Esophagus (tissue), 2 donors: ENCODE results near the gene ANKRD29. TPM values are rescaled to one million over a fixed set of nuclear protein-coding genes. Genes with fewer than 3 reads are reported as not detected.
A peak's percentile ranks its signal among the peaks of the same experiment; 100 is the strongest.

ENCODE experiments used
- H3K27ac ChIP-seq, 2 donors: one replicate each; pipeline ENCODE4 v1.5.1; 2013; ENCODE audit warnings: low read depth in 2 of 2, mild to moderate bottlenecking in 2 of 2, inconsistent platforms in 1 of 2, low read length in 1 of 2, moderate library complexity in 1 of 2
- H3K27me3 ChIP-seq, 2 donors: one replicate each; pipeline ENCODE4 v1.6.1; 2013; ENCODE audit warnings: low read length in 2 of 2, control low read depth in 1 of 2, mild to moderate bottlenecking in 1 of 2; ENCODE audit not compliant: insufficient read depth in 2 of 2, control insufficient read depth in 1 of 2
- H3K36me3 ChIP-seq, 2 donors: one replicate each; pipeline ENCODE4 v1.6.1; 2013; ENCODE audit warnings: low read length in 1 of 2; ENCODE audit not compliant: control insufficient read depth in 2 of 2, insufficient read depth in 2 of 2
- H3K4me1 ChIP-seq, 2 donors: one replicate each; pipeline ENCODE4 v1.6.1; 2013; ENCODE audit warnings: low read length in 1 of 2; ENCODE audit not compliant: control insufficient read depth in 2 of 2, insufficient read depth in 2 of 2
- H3K4me3 ChIP-seq, 2 donors: one replicate each; pipeline ENCODE4 v1.5.1; 2013; ENCODE audit warnings: low read length in 2 of 2, mild to moderate bottlenecking in 2 of 2, low read depth in 1 of 2, moderate library complexity in 1 of 2
- H3K9me3 ChIP-seq, 2 donors: one replicate each; pipeline ENCODE4 v1.6.1; 2013; ENCODE audit warnings: mild to moderate bottlenecking in 2 of 2, low read depth in 1 of 2, low read length in 1 of 2, moderate library complexity in 1 of 2; ENCODE audit not compliant: control insufficient read depth in 2 of 2, insufficient read depth in 1 of 2
- whole genome bisulfite sequencing, 2 donors: extraction: QIAGEN DNeasy Blood & Tissue Kit; methylation state at CpG; one replicate each; pipeline ENCODE4 v1.1.7; 2013; 5-methylcytosine and 5-hydroxymethylcytosine counted together
- polyA plus RNA-seq, 2 donors: library from polyadenylated mRNA; stranded (reverse); fragments of 200-250 nt; gene quantifications; one replicate each; pipeline ENCODE4 v1.2.3, GENCODE V29; 2013
- donor health status: healthy with polysubstance abuse.
- donor health status: Bipolar disorder and iron deficiency.

The ANKRD29 gene, protein sequence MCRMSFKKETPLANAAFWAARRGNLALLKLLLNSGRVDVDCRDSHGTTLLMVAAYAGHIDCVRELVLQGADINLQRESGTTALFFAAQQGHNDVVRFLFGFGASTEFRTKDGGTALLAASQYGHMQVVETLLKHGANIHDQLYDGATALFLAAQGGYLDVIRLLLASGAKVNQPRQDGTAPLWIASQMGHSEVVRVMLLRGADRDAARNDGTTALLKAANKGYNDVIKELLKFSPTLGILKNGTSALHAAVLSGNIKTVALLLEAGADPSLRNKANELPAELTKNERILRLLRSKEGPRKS
- 10 to 100 TPM in 1 of 2 donors, 1 to 10 TPM in 1; 7.2 to 14.8 TPM for polyA plus RNA-seq

DNA sequence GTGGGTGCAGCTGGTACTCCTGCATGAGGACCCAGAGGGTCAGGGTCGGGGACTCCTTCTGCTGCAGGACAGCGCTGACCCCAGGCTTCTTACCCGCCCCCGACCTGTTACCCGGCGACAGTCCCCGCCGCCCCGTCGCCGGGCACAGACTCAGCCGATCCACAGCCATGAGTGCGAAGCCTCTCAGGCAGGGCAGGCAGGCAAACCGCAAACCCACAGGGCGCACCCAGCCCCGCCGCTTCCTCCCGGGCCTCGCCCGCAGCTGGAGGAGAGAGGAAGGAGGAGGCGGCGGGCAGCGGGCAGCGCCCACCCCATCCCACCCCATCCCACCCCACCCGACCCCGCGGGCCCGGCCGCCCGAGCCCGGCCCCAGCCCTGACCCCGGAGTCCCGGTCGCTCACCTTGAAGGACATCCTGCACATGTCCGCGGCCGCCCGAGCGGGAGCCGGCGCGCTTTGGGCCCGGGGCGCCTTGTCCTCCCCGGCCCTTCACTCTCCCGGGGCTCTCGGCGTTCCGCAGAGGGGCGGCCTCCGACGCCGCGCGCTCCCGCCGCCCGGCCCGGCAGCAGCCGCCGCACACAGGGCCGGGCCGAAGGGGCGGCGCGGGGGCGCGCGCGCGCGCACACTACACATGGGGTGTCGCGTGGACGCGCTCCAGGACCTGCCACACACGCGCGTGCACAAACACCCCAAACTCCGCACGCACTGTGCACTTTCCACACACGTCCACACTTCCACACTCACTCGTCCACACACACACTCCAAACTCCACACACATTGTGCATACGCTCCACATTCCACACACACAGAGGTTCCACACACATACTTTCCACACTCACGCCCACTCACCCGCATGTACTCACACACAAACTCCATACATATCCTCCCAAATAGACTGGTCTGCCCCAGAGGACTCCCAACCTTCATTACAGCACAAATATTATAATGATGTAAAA lies at the start of gene ANKRD29:
TSS of gene ANKRD29 (minus strand) at position 603 of the 955 bp plus-strand sequence. CDS start at position 422, 181 bp downstream.
- no peaks in the 10 kb centered on the region for H3K9me3 ChIP-seq
- H3K4me1 ChIP-seq = peaks cover 0 to 2% of the 10 kb centered on the region in 2 donors
- no peaks in the 10 kb centered on the region for H3K36me3 ChIP-seq
- peak within 1 kb of the TSS; percentile 8 to 14 for H3K27ac ChIP-seq
- peak within 1 kb of the TSS; percentile 62 to 69 for H3K4me3 ChIP-seq
- 1% methylated on average over 60 to 85 of the region's 86 CpGs for WGBS, 2 donors
- H3K27me3 ChIP-seq = no peaks in the 10 kb centered on the region

DNA sequence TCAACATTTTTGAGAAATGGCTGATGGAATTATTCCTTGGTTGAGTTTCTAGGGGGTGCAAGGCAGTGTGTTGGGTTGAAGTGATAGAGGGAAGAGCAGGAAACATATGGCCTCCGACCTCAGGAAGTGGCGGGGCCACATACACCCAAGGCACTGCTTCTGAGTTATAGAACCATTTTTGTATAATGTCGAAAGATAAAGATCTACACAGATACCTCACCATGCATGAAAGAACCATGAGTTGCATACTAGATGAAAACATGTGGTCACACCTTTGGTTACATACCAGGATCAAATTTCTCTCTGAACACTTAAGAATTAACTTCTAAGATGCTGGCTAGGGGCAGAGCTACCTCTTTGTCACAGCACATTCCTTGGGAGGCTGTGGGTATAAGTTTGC lies 49.7 kb upstream of the ANKRD29 start:
- 72 to 80% methylated on average over 3 of the region's 3 CpGs for WGBS, 2 donors
- H3K9me3 ChIP-seq = no peaks in the 10 kb centered on the region
- H3K4me3 ChIP-seq = no peak overlapping the region

DNA sequence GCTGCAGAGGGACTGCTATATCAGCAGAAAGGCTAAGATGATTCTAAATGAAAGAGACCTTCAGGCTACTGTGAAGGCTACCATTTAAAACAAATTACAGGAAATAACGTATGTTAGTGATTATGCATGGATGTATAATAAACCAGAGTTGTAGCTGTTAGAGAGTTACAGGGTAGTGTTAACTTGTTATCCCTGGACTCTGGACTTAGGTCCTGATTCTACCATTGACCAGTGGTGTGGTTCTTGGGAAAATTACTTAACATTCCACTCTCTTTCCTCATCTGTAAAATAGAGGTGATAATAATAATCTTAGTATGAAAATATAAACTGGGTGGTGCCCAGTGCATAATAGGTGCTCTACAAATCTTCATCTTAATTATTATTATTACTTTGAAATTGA lies 48.7 kb upstream of the ANKRD29 start:
- 62 to 90% methylated on average over 1 of the region's 1 CpG for WGBS, 2 donors

More for the DNA sequence above, 49.7 kb upstream of the ANKRD29 start:
- Histone ChIP-seq H3K36me3 (no peaks in the 10 kb centered on the region), H3K27me3 (no peaks in the 10 kb centered on the region), H3K27ac (no peak overlapping the region), H3K4me1 (no peaks in the 10 kb centered on the region)

DNA sequence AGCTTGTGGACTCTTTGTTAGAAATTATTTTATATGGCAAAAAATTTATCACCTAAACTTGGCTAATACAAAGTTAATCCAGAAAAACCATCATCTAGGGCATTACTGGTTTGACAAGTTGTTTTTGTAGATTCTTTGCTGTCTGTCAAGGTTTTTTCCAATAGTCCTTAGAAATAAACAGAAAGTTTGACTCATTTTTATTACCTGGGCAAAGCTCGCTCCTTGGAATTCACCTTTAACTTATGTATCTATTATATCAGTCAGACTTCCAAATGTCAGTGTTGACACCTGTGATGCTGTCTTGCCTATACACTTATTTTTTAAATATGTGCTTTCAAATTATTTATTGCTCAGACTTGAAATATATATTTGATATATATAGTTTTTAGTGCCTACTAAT lies 48.2 kb upstream of the ANKRD29 start:
- no peak overlapping the region for H3K4me3 ChIP-seq
- no peaks in the 10 kb centered on the region for H3K36me3 ChIP-seq
- H3K27me3 ChIP-seq = no peaks in the 10 kb centered on the region
- peaks cover 3% of the 10 kb centered on the region in 2 donors for H3K9me3 ChIP-seq
- 53 to 76% methylated on average over 1 of the region's 1 CpG for WGBS, 2 donors
- H3K27ac ChIP-seq = no peak overlapping the region
- H3K4me1 ChIP-seq = no peaks in the 10 kb centered on the region

More for the DNA sequence above, 48.7 kb upstream of the ANKRD29 start:
- Histone ChIP-seq H3K27me3 (no peaks in the 10 kb centered on the region), H3K36me3 (no peaks in the 10 kb centered on the region), H3K27ac (no peak overlapping the region), H3K9me3 (peaks cover 3% of the 10 kb centered on the region in 2 donors), H3K4me1 (no peaks in the 10 kb centered on the region), H3K4me3 (no peak overlapping the region)

DNA sequence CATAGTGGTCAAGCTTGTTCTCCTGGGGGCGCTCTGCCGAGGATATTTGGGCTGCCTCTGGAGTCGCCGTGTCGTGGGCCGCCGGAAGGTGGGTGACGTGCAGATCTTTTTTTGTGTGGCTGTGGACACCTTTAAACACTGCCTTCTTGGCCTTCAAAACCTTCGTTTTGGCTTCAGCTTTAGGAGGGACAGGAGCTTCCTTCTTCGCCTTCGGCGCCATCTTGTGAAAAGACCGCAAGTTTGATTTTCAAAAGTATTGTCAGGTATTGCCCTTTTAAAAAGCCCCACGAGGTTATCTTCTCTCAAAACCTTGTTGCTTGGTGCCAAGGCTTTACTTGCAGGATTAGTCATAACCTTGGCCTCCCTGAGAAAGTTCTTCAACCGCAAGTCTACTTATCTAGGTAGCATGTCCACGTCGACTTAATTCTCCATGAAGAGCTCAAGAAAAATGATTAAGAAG lies 47.4 kb upstream of the ANKRD29 start:
- Histone ChIP-seq H3K4me1 (no peaks in the 10 kb centered on the region), H3K27me3 (no peaks in the 10 kb centered on the region), H3K36me3 (no peaks in the 10 kb centered on the region), H3K9me3 (peaks cover 3% of the 10 kb centered on the region in 2 donors), H3K27ac (no peak overlapping the region), H3K4me3 (no peak overlapping the region)
- 79 to 80% methylated on average over 17 of the region's 17 CpGs for WGBS, 2 donors

DNA sequence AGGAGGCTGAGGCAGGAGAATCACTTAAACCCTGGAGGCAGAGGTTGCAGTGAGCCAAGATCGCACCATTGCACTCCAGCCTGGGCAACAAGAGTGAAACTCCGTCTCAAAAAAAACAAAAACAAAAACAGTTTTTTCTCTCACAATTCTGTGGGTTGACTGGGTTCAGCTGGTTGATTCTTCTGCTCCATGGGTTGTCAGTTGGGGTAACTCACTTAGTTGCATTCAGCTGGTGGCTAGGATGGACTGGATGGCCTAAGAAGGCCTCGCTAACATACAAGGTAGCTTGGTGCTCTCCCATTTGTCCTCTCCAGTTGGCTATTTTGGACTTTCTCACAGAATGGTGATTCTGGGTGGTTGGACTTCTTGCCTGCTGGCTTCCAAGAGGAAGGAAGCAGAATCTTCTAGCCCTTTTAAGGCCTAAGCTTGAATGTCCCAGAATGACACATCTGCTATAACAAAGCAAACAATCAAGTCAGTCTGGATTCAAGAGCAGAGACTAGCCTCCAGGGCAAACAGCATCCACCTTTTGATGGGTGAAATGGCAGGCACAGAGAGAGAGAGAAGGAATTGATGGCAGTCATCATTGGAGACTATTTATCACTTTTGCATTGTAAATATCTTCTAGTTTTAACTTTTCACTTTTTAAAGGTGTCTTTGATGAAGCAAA lies 44.4 kb upstream of the ANKRD29 start:
- Histone ChIP-seq H3K27me3 (no peaks in the 10 kb centered on the region), H3K9me3 (peaks cover 3% of the 10 kb centered on the region in 2 donors), H3K36me3 (no peaks in the 10 kb centered on the region), H3K4me1 (no peaks in the 10 kb centered on the region), H3K27ac (no peak overlapping the region), H3K4me3 (no peak overlapping the region)
- 97% methylated on average over 3 of the region's 3 CpGs for WGBS, 2 donors

DNA sequence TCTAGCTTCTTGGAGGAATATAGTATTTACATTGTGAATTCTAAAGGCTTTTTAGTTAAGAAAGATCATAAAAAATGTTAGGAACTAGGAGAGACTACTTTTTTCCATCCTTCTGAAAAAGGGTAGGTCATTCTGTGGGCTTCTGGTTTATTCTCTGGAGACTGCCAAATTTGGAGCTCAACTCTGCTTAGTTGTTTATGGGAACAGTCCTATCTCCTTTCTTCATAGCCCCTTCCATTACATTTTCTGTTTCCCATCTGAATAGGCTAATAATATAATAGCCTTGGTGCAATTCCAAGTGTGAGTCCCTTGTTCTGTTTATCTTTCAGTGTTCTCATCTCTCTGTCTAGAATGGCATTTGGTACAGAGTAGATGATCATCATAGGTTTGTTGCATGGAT lies 42.1 kb upstream of the ANKRD29 start:
- Histone ChIP-seq H3K36me3 (no peaks in the 10 kb centered on the region), H3K27me3 (no peaks in the 10 kb centered on the region), H3K4me3 (no peak overlapping the region), H3K9me3 (peaks cover 3% of the 10 kb centered on the region in 2 donors), H3K27ac (no peak overlapping the region), H3K4me1 (no peaks in the 10 kb centered on the region)

DNA sequence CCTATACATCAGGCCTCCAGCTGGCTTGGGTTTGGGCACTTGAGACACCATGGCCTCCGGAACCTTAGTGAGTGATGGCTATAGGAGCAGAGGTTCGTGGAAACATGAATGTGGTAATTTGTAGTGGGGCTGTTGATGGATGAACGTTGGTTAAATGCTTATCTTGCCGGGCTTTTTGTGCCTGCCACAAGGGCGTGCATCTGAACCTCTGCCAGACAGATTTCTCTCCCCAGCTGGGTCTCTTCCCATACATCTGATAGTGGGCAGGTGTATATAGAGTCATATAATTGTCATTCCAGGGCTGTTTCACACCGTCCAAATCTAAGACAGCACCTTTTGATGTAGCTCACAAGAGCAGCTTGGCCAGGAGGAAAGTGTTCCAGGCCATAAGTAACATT lies 41.3 kb upstream of the ANKRD29 start:
- Histone ChIP-seq H3K4me3 (no peak overlapping the region), H3K36me3 (no peaks in the 10 kb centered on the region), H3K27ac (no peak overlapping the region), H3K4me1 (no peaks in the 10 kb centered on the region), H3K27me3 (no peaks in the 10 kb centered on the region), H3K9me3 (peaks cover 3% of the 10 kb centered on the region in 2 donors)
- 57 to 64% methylated on average over 6 of the region's 6 CpGs for WGBS, 2 donors
